ENCODE results near the gene GFOD2. TPM values are rescaled to one million over a fixed set of nuclear protein-coding genes. Genes with fewer than 3 reads are reported as not detected.

GFOD2 gene
- total and polyA plus RNA-seq, 2 of the 13 experiments (the other 11 are each of a cell fraction or from before 2014, with no cell fraction given) = 11.1 to 17.2 TPM

DNA sequence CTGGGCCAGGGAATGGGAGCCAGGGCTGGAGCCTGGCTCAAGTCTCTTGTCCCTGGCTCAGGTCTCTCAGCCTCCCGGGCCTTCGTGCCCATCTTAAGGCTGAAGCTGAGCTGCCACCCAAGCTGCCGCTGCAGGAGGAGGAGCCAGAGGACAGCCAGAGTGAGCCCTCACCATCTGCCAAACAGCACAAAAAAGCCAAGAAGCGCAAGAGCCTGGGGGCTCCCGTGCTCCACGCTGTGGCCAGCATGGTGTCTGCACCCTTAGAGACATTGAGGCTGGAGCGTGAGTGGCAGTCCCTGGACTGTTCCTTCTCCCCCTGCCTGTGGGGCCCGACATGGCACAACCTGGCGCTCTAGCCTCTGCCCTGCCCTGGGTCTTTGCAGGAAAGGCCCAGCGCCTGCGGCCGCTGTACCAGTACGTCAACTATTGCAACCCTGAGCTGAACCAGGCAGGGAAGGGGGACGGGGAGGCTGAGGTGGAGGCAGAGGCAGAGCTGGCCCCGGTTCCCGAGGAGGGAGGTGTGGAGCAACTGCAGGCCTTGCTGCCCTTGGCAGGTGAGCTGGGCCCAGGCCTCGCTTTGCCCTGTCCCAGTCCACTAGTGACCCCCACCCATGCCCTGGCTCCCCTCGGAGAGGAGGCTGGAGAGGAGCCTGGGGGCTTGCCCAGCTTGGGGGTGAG, 51.2 kb downstream of the GFOD2 start (continued):
- TF ChIP-seq, protein P1, sequence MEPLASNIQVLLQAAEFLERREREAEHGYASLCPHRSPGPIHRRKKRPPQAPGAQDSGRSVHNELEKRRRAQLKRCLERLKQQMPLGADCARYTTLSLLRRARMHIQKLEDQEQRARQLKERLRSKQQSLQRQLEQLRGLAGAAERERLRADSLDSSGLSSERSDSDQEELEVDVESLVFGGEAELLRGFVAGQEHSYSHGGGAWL (CRISPR knock-in tag; IDR thresholded peaks at IDR 0.05) = no peak
- peak; percentile 34; the same call in 1 of the 2 replicates for TF ChIP-seq ZNF709 (CRISPR knock-in tag; IDR thresholded peaks at IDR 0.05)
- TF ChIP-seq, protein P2, sequence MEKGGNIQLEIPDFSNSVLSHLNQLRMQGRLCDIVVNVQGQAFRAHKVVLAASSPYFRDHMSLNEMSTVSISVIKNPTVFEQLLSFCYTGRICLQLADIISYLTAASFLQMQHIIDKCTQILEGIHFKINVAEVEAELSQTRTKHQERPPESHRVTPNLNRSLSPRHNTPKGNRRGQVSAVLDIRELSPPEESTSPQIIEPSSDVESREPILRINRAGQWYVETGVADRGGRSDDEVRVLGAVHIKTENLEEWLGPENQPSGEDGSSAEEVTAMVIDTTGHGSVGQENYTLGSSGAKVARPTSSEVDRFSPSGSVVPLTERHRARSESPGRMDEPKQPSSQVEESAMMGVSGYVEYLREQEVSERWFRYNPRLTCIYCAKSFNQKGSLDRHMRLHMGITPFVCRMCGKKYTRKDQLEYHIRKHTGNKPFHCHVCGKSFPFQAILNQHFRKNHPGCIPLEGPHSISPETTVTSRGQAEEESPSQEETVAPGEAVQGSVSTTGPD (CRISPR knock-in tag; IDR thresholded peaks at IDR 0.05) = no peak; the same call in 1 of the 2 replicates
- TF ChIP-seq, protein P3, sequence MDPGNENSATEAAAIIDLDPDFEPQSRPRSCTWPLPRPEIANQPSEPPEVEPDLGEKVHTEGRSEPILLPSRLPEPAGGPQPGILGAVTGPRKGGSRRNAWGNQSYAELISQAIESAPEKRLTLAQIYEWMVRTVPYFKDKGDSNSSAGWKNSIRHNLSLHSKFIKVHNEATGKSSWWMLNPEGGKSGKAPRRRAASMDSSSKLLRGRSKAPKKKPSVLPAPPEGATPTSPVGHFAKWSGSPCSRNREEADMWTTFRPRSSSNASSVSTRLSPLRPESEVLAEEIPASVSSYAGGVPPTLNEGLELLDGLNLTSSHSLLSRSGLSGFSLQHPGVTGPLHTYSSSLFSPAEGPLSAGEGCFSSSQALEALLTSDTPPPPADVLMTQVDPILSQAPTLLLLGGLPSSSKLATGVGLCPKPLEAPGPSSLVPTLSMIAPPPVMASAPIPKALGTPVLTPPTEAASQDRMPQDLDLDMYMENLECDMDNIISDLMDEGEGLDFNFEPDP (CRISPR knock-in tag; conservative IDR thresholded peaks at IDR 0.05) = 0 out of 2 replicates have a peak, but pooled peaks have one; percentile 44
- TF ChIP-seq ZNF296 (CRISPR knock-in tag; conservative IDR thresholded peaks at IDR 0.05) = no peak
- peak; percentile 60 for TF ChIP-seq SAFB2 (CRISPR knock-in tag; IDR thresholded peaks at IDR 0.05; ENCODE audit: borderline replicate concordance, low read depth)
- TF ChIP-seq ZNF790 (CRISPR knock-in tag; IDR thresholded peaks at IDR 0.05; ENCODE audit: borderline replicate concordance) = no peak
- no peak for TF ChIP-seq ELF1 (CRISPR knock-in tag; IDR thresholded peaks at IDR 0.05)
- TF ChIP-seq ZNF607 (CRISPR knock-in tag; IDR thresholded peaks at IDR 0.05; ENCODE audit: borderline replicate concordance) = no peak; the same call in 1 of the 2 replicates
- no peak for TF ChIP-seq NKX3-1 (CRISPR knock-in tag; IDR thresholded peaks at IDR 0.05)
- TF ChIP-seq ZBTB7A (CRISPR knock-in tag; IDR thresholded peaks at IDR 0.05) = peak; percentile 53; the same call in 1 of the 2 replicates
- TF ChIP-seq PITX1 (CRISPR knock-in tag; IDR thresholded peaks at IDR 0.05) = peak; percentile 77; the same call in 1 of the 2 replicates
- no peak for TF ChIP-seq CHD4 (IDR thresholded peaks at IDR 0.05; ENCODE audit: borderline replicate concordance, low read length)
- peak; percentile 84 for TF ChIP-seq HOXA3 (CRISPR knock-in tag; IDR thresholded peaks at IDR 0.05)
- no peak for TF ChIP-seq CBX2 (IDR thresholded peaks at IDR 0.05; ENCODE audit: low read depth, low read length)
- TF ChIP-seq CBX2 (CRISPR knock-in tag; IDR thresholded peaks at IDR 0.05; ENCODE audit: low read depth) = 0 out of 2 replicates have a peak, but pooled peaks have one; percentile 79
- no peak for TF ChIP-seq SNRNP70 (IDR thresholded peaks at IDR 0.05; ENCODE audit: low read depth, low read length)
- TF ChIP-seq KMT2A (CRISPR knock-in tag; IDR thresholded peaks at IDR 0.05) = peak; percentile 24
- TF ChIP-seq ARHGAP35 (CRISPR knock-in tag; IDR thresholded peaks at IDR 0.05; ENCODE audit: borderline replicate concordance) = peak; percentile 74; the same call in 1 of the 2 replicates
- TF ChIP-seq KLF16 (CRISPR knock-in tag; IDR thresholded peaks at IDR 0.05) = peak in 1 of 2 experiments; percentile 52; a peak in 1 of 4 replicates
- TF ChIP-seq ZBTB8A (CRISPR knock-in tag; IDR thresholded peaks at IDR 0.05; ENCODE audit: borderline replicate concordance, low read depth) = 0 out of 2 replicates have a peak, but pooled peaks have one; percentile 56
- peak; percentile 43; the same call in 1 of the 2 replicates for TF ChIP-seq DPF2 (CRISPR knock-in tag; IDR thresholded peaks at IDR 0.05; ENCODE audit: borderline replicate concordance, low read depth)
- no peak for TF ChIP-seq ZNF670 (CRISPR knock-in tag; IDR thresholded peaks at IDR 0.05; ENCODE audit: borderline replicate concordance)
- TF ChIP-seq, protein P4, sequence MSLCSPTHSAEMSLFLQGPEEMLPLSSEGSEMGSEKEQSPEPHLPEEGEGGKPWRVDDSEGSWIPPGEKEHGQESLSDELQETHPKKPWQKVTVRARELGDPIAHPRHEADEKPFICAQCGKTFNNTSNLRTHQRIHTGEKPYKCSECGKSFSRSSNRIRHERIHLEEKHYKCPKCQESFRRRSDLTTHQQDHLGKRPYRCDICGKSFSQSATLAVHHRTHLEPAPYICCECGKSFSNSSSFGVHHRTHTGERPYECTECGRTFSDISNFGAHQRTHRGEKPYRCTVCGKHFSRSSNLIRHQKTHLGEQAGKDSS (CRISPR knock-in tag; IDR thresholded peaks at IDR 0.05; ENCODE audit: borderline replicate concordance, low read depth) = peak; percentile 46; the same call in 1 of the 2 replicates
- TF ChIP-seq AKAP8 (CRISPR knock-in tag; IDR thresholded peaks at IDR 0.05) = no peak
